Kidney tubule cell (primary cell): ENCODE data around the gene CTDSPL.

Source experiments
- DNase-seq: peaks from one replicate; pipeline ENCODE4 v3.0.0-alpha.2; 2018; ENCODE audit warnings: low spot score

Gene CTDSPL

GRCh38 chr3:38002940-38003339 lies 141.3 kb downstream of the CTDSPL start:
- no peak for DNase-seq

- DNase-seq: peak; percentile 43
Measured at GRCh38 chr3:38003371-38003816, 141.7 kb downstream of the CTDSPL start.

- DNase-seq: no peak
Measured at GRCh38 chr3:38003817-38004414, 142.2 kb downstream of the CTDSPL start.

GRCh38 chr3:38004415-38005075 lies 142.9 kb downstream of the CTDSPL start:
- peak; percentile 80 for DNase-seq

- DNase-seq: no peak
Measured at GRCh38 chr3:38005076-38006020, 143.7 kb downstream of the CTDSPL start.

- no peak for DNase-seq
Measured at GRCh38 chr3:38006031-38006430, 144.4 kb downstream of the CTDSPL start.

- no peak for DNase-seq
Measured at GRCh38 chr3:38006445-38006995, 144.8 kb downstream of the CTDSPL start.

- DNase-seq: no peak
Measured at GRCh38 chr3:38007754-38008090, 146.0 kb downstream of the CTDSPL start.

GRCh38 chr3:38008191-38008701 lies 146.6 kb downstream of the CTDSPL start:
- no peak for DNase-seq

GRCh38 chr3:38008971-38009580 lies 147.4 kb downstream of the CTDSPL start:
- DNase-seq: no peak

GRCh38 chr3:38009807-38010591 lies 148.3 kb downstream of the CTDSPL start:
- DNase-seq: no peak

GRCh38 chr3:38011111-38011510 lies 149.4 kb downstream of the CTDSPL start:
- DNase-seq: no peak

GRCh38 chr3:38015485-38015884 lies 153.8 kb downstream of the CTDSPL start:
- no peak for DNase-seq

GRCh38 chr3:38015984-38016383 lies 154.3 kb downstream of the CTDSPL start:
- no peak for DNase-seq

GRCh38 chr3:38016410-38016809 lies 154.7 kb downstream of the CTDSPL start:
- no peak for DNase-seq

- no peak for DNase-seq
Measured at GRCh38 chr3:38016847-38017444, 155.3 kb downstream of the CTDSPL start.

GRCh38 chr3:38017445-38018295 lies 156.0 kb downstream of the CTDSPL start:
- DNase-seq: no peak

GRCh38 chr3:38018296-38019266 lies 156.9 kb downstream of the CTDSPL start:
- no peak for DNase-seq
